ENCODE results near the gene MRAP. TPM values are rescaled to one million over a fixed set of nuclear protein-coding genes. Genes with fewer than 3 reads are reported as not detected.

Gene MRAP
- polyA plus RNA-seq, 4 donors: 0.35 TPM; not detected in 3

GRCh38 chr21:32346951-32347350 is 48.3 kb downstream of the MRAP start:
- DNase-seq (ENCODE audit: low read depth in 4 of 4, low spot score in 3 of 4): no peak

- no peak for DNase-seq (ENCODE audit: low read depth in 4 of 4, low spot score in 3 of 4)
These were observed 48.7 kb downstream of the MRAP start for GRCh38 chr21:32347351-32347750.

GRCh38 chr21:32347977-32348376 is 49.3 kb downstream of the MRAP start:
- DNase-seq (ENCODE audit: low read depth in 4 of 4, low spot score in 3 of 4): no peak

GRCh38 chr21:32348604-32349332 is 50.1 kb downstream of the MRAP start:
- no peak for DNase-seq (ENCODE audit: low read depth in 4 of 4, low spot score in 3 of 4)

GRCh38 chr21:32349333-32349944 is 50.8 kb downstream of the MRAP start:
- no peak for DNase-seq (ENCODE audit: low read depth in 4 of 4, low spot score in 3 of 4)

- DNase-seq (ENCODE audit: low read depth in 4 of 4, low spot score in 3 of 4): no peak
These were observed 51.7 kb downstream of the MRAP start for GRCh38 chr21:32350211-32350980.

- no peak for DNase-seq (ENCODE audit: low read depth in 4 of 4, low spot score in 3 of 4)
These were observed 52.3 kb downstream of the MRAP start for GRCh38 chr21:32350981-32351380.

- no peak for DNase-seq (ENCODE audit: low read depth in 4 of 4, low spot score in 3 of 4)
These were observed 52.8 kb downstream of the MRAP start for GRCh38 chr21:32351428-32351827.

- no peak for DNase-seq (ENCODE audit: low read depth in 4 of 4, low spot score in 3 of 4)
These were observed 53.9 kb downstream of the MRAP start for GRCh38 chr21:32352526-32352925.

- DNase-seq (ENCODE audit: low read depth in 4 of 4, low spot score in 3 of 4): no peak
These were observed 54.5 kb downstream of the MRAP start for GRCh38 chr21:32353002-32353711.

- DNase-seq (ENCODE audit: low read depth in 4 of 4, low spot score in 3 of 4): no peak
These were observed 58.3 kb downstream of the MRAP start for GRCh38 chr21:32356874-32357395.

GRCh38 chr21:32359719-32360260 is 61.1 kb downstream of the MRAP start:
- no peak for DNase-seq (ENCODE audit: low read depth in 4 of 4, low spot score in 3 of 4)

GRCh38 chr21:32360401-32360975 is 61.8 kb downstream of the MRAP start:
- no peak for DNase-seq (ENCODE audit: low read depth in 4 of 4, low spot score in 3 of 4)

Other genes starting within 250 kb of the MRAP start
- 10 to 100 TPM; 17.3 to 28.0 (median 26.5) TPM for gene MIS18A, start 19.8 kb upstream of the MRAP start, polyA plus RNA-seq (ENCODE audit: insufficient read length in 4 of 4)
- 10 to 100 TPM; 10.2 to 13.8 (median 11.8) TPM for gene URB1, start 94.2 kb downstream of the MRAP start, polyA plus RNA-seq (ENCODE audit: insufficient read length in 4 of 4)
- 1 to 10 TPM; 1.3 to 3.9 (median 2.4) TPM for gene EVA1C, start 113.9 kb downstream of the MRAP start, polyA plus RNA-seq (ENCODE audit: insufficient read length in 4 of 4)